ENCODE measurements around the gene GHDC. TPM values are rescaled to one million over a fixed set of nuclear protein-coding genes. Genes with fewer than 3 reads are reported as not detected.
"Not testable (repeated sequence)": the region's sequence is repeated elsewhere in the genome, so short reads cannot be mapped to it uniquely, and the experiment has no call there.

GHDC gene
- total RNA-seq, 3 donors from 2014 or later = 29.1 to 53.0 (median 33.1) TPM

DNA sequence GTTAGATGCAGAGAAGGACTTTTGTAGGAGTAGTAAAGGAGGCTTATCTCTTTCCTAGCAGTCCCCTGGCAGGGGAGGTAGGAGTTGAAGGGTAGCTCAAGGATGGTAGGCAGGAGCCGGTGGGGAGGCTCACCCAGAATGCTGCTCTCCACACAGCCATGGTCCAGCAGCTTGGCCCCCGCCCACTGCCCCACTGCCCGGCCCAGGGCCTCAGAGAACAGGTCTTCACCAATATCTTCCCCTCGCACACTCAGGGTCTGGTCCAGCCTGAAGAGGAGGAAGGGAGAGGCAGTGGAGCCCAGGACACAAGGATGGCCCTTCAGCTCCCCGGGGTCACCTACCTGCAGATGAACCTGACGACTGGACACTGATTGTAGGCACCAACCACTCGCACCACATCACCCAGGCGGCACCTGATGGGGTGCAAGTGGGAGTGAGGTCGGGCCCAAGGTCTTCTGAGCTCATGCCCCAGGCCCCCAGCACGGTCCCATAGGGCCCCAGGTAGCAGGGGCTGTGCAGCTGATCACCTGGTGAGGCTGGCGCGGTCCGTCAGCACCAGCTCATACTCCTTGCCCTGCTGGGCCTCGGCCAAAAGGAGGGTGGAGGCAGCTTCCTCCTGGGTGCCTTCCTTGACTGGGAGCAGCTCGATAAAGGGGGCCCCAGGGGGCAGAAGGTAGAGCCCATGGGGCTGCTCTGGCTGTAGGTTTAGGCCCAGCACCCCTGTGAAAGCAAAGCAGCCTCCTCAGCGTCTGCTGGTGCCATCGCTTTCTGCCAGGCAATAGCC, 3.6 kb downstream of the GHDC start:
- H3K4me1 ChIP-seq = peaks cover 0 to 7% of the 10 kb centered on the region in 2 donors
- TF ChIP-seq POLR2AphosphoS5 (IDR thresholded peaks at IDR 0.05) = no peak
- TF ChIP-seq, protein P1, sequence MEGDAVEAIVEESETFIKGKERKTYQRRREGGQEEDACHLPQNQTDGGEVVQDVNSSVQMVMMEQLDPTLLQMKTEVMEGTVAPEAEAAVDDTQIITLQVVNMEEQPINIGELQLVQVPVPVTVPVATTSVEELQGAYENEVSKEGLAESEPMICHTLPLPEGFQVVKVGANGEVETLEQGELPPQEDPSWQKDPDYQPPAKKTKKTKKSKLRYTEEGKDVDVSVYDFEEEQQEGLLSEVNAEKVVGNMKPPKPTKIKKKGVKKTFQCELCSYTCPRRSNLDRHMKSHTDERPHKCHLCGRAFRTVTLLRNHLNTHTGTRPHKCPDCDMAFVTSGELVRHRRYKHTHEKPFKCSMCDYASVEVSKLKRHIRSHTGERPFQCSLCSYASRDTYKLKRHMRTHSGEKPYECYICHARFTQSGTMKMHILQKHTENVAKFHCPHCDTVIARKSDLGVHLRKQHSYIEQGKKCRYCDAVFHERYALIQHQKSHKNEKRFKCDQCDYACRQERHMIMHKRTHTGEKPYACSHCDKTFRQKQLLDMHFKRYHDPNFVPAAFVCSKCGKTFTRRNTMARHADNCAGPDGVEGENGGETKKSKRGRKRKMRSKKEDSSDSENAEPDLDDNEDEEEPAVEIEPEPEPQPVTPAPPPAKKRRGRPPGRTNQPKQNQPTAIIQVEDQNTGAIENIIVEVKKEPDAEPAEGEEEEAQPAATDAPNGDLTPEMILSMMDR (IDR thresholded peaks at IDR 0.05) = no peak
- TF ChIP-seq POLR2A (IDR thresholded peaks at IDR 0.05) = no peak
- H3K36me3 ChIP-seq = no peaks in the 10 kb centered on the region
- intact Hi-C loops (cut with DNase I; ENCODE audit: low total_unique reads) = no loop called here
- no peak for DNase-seq (ENCODE audit: low spot score in 2 of 2)
- no peaks in the 10 kb centered on the region for H3K9me3 ChIP-seq
- H3K27ac ChIP-seq = no peak overlapping the region
- H3K27me3 ChIP-seq = no peaks in the 10 kb centered on the region
- no peak overlapping the region for H3K4me3 ChIP-seq

DNA sequence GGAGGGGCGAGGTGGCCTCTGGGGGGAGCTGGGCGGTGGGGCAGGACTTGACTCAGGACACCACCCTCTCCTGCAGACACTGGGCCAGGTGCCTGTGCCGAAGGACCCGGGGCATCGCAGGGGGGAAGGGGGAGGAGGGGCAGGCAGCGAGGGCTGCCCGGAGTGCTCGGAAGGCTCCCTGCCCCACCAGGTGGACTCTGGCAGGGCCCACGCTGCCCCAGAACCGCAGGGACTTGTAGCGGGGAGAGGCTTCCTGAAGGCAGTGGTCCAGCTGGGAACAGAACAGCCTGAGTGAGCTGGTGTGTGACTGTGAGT, 4.7 kb downstream of the GHDC start:
- Histone ChIP-seq H3K36me3 (no peaks in the 10 kb centered on the region), H3K27me3 (no peaks in the 10 kb centered on the region), H3K9me3 (no peaks in the 10 kb centered on the region), H3K4me1 (peaks cover 0 to 7% of the 10 kb centered on the region in 2 donors), H3K27ac (no peak overlapping the region), H3K4me3 (no peak overlapping the region)
- DNase-seq (ENCODE audit: low spot score in 2 of 2) = no peak
- TF ChIP-seq, protein P1 (IDR thresholded peaks at IDR 0.05) = no peak
- TF ChIP-seq POLR2A (IDR thresholded peaks at IDR 0.05) = no peak
- TF ChIP-seq POLR2AphosphoS5 (IDR thresholded peaks at IDR 0.05) = no peak
- intact Hi-C loops (cut with DNase I; ENCODE audit: low total_unique reads) = no loop called here

DNA sequence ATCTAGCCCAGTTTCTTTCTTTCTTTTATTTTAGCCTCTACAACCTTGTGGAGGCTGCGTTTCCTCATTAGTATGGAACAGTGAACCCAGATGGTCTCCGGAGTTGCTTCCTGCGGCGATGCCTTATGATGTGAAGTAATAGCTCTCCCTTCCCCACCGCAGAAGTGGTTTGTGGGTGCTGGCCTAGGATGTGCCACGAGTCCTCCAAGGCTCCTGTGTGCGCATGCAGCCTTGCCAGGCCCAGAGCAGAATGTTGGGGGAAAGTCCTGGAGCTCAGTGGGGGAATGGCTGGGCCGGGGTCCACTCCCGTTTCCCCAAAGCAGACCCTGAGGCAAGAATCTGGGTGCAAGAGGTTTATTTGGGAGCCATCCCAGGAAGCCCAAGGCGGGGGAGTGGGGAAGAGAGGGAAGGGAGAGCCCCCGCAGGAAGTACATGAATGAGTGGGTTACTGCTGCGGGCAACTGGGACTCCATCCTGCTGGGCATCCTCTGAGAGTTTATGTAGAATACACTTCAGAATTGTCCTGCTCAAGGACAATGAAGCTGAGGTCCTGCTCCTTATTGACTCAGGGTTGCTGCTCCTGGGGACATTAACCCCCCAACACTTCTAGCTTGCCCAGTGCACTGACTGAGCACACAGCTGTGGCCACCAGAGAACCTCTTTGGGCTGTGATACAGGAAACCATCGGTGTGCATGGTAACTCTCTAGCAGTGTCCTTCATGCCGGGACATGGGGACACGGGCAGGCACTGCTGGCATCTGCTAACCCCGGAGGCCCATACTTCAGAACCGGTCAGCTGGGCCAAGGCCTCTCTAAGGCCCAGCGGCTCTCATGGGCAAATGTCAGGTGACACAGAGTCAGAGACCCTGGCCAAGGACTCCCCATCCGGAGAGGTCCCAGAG, 5.3 kb downstream of the GHDC start:
- H3K9me3 ChIP-seq = no peaks in the 10 kb centered on the region
- H3K36me3 ChIP-seq = no peaks in the 10 kb centered on the region
- H3K4me3 ChIP-seq = no peak overlapping the region
- no peak overlapping the region for H3K27ac ChIP-seq
- no peaks in the 10 kb centered on the region for H3K27me3 ChIP-seq
- intact Hi-C loops (cut with DNase I; ENCODE audit: low total_unique reads) = no loop called here
- peaks cover 0 to 7% of the 10 kb centered on the region in 2 donors for H3K4me1 ChIP-seq
- DNase-seq (ENCODE audit: low spot score in 2 of 2) = no peak
- TF ChIP-seq POLR2A (IDR thresholded peaks at IDR 0.05) = no peak
- TF ChIP-seq, protein P1 (IDR thresholded peaks at IDR 0.05) = no peak
- no peak for TF ChIP-seq POLR2AphosphoS5 (IDR thresholded peaks at IDR 0.05)

DNA sequence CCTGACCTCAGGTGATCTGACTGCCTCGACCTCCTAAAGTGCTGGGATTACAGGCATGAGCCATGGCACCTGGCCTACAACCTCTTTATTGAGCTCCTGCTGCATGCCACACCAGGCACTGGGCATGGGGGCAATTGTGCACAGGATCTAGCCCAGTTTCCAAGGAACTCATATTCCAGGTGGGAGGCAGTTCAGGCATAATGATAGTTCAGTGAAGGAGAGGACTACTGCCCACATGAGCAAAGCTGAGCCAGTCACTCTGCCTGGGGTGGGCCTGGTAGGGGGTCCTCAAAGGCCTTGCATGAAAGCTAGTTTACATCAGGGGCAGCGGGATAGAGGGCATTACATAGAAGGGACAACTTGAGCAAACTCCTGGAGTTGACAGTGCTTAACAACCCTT, 6.5 kb downstream of the GHDC start:
- Histone ChIP-seq H3K36me3 (no peaks in the 10 kb centered on the region), H3K27me3 (peaks cover 0 to 6% of the 10 kb centered on the region in 2 donors), H3K9me3 (no peaks in the 10 kb centered on the region), H3K4me1 (peaks cover 0 to 4% of the 10 kb centered on the region in 2 donors), H3K4me3 (no peak overlapping the region), H3K27ac (no peak overlapping the region)
- TF ChIP-seq POLR2A (IDR thresholded peaks at IDR 0.05) (no peak), POLR2AphosphoS5 (IDR thresholded peaks at IDR 0.05) (no peak)
- TF ChIP-seq, protein P1 (IDR thresholded peaks at IDR 0.05) = no peak
- intact Hi-C loops (cut with DNase I; ENCODE audit: low total_unique reads) = no loop called here
- DNase-seq (ENCODE audit: low spot score in 2 of 2) = no peak

DNA sequence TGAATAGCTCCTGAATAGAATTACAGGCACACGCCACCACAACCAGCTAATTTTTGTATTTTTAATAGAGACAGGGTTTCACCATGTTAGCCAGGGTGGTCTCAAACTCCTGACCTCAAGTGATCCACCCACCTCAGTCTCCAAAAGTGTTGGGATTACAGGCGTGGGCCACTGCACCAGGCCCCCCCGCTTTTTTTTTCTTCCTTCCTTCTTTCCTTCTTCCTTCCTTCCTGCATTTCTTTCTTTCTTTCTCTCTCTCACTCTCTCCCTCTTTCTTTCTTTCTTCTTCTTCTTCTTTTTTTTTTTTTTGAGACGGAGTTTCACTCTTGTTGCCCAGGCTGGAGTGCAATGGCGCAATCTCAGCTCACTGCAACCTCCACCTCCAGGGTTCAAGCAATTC, 8.1 kb downstream of the GHDC start:
- peaks cover 2 to 22% of the 10 kb centered on the region in 2 donors for H3K27me3 ChIP-seq
- DNase-seq (ENCODE audit: low spot score in 2 of 2); H3K9me3 ChIP-seq; H3K4me1 ChIP-seq; intact Hi-C loops (cut with DNase I; ENCODE audit: low total_unique reads); H3K4me3 ChIP-seq; H3K27ac ChIP-seq; H3K36me3 ChIP-seq: not testable (repeated sequence)
